ENCODE data around the gene C3orf70.

C3orf70 gene

DNA sequence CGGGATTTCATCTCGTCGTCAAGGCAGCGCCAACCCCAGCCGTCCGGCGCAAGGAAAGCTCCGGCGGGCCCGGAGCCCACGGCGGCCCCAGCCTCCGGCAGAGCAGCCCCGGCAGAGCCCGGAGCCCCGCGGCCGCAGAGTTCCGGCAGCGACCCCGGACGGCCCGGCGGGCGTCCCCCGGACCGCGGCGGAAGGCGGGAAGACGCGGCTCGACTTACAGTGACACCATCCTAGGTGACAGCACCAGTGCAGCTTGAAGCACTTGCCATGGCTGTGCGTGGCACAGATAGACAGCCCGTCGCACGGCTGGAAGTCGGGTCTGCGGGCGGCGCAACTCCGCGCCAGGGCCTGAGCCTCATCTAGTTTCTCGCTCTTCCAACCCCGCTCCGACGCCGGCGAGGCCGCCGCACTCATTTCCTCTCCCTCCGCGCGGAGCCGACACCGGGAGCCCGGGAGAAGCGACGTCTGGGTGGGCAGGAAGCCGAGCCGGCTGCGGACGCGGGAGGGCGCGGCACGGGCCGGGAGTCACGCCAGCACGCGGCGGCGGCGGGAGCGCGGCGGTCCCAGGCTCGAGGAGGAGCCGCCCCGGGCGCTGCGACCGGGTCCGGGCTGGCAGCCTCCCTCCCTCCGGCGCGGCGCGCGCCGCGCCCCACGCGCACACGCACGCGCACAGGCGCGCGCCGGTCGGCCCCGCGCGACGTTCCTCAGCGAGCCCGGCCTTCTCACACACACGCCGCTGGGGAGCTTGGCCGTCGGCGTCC, at the start of gene C3orf70:
Gene C3orf70, minus strand, starts transcription at position 651 of the 761 bp plus-strand sequence. Its CDS starts 237 bp downstream, at position 414.
- no peak for DNase-seq

DNA sequence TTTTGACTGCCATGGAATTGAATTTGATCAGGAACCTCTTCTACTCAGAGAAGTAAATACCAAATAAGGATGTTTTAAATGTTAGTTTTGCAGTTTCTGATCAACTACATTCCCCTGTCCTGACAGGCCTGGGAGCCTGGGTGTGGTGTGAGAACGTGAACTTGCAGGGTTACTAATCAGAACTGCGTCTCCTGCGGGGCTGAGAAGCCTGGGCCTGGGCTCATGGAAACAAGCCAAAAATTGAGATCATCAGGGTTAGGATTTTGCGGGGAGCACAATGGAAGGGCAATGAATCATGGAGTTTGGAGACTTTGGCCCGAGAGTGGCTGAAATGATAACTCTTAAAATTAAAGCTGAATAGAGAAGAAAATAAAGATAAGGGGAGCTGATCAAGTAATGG, 47.8 kb upstream of the C3orf70 start:
- no peak for DNase-seq

- no peak for DNase-seq
Measured at GRCh38 chr3:185199671-185200070, 46.8 kb upstream of the C3orf70 start.

GRCh38 chr3:185199206-185199605, 46.3 kb upstream of the C3orf70 start:
- no peak for DNase-seq

GRCh38 chr3:185197068-185197467, 44.2 kb upstream of the C3orf70 start:
- DNase-seq = no peak

DNA sequence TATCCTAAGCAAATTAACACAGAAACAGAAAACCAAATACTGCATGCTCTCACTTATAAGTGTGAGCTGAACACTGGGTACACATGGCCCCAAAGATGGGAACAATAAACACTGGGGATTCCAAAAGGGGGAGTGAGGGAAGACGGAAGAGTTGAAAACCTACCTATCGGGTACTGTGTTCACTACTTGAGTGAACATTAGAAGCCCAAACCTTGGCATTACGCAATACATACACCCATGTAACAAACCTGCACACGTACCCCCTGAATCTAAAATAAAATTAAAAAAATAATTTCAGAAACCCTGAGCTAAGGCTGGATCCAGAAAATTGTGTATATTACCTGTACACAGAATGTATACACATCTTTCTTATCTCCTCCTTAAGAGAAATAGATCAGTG, 42.8 kb upstream of the C3orf70 start:
- DNase-seq = no peak

GRCh38 chr3:185188816-185189215, 36.0 kb upstream of the C3orf70 start:
- DNase-seq = no peak

- no peak for DNase-seq
Measured at GRCh38 chr3:185187391-185187790, 34.5 kb upstream of the C3orf70 start.

GRCh38 chr3:185176750-185177359, 24.0 kb upstream of the C3orf70 start:
- peak; percentile 14 for DNase-seq

DNA sequence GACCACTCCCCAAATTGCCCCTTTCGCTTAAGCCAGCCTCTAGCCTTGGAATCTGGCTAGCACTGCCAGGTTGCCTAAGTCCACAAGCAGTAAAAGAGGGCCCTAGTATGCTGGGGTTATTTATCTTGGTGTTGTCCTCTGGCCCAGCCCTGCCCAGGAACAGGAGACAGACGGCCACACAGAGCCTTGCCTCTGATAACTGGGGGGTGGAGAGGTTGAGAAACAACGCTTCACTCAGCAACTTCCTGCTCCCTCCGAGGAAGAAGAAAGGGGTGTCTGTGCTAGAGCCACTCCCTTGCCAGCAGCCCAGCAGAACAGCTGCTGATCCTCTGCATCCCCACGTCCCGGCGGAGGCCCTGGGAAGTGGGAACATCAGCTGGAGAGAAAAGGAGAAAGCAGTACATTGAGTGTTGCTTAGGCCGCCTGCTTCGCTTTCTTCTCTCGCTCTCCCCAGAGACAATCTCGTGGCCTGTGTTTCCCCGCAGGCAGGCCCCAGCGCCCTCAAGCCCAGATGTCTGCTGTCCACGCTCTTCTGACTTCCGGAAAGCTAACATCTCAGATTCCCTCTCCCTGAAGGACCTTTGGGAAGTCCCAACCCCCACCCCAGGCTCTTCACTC, 22.6 kb upstream of the C3orf70 start:
- no peak for DNase-seq

DNA sequence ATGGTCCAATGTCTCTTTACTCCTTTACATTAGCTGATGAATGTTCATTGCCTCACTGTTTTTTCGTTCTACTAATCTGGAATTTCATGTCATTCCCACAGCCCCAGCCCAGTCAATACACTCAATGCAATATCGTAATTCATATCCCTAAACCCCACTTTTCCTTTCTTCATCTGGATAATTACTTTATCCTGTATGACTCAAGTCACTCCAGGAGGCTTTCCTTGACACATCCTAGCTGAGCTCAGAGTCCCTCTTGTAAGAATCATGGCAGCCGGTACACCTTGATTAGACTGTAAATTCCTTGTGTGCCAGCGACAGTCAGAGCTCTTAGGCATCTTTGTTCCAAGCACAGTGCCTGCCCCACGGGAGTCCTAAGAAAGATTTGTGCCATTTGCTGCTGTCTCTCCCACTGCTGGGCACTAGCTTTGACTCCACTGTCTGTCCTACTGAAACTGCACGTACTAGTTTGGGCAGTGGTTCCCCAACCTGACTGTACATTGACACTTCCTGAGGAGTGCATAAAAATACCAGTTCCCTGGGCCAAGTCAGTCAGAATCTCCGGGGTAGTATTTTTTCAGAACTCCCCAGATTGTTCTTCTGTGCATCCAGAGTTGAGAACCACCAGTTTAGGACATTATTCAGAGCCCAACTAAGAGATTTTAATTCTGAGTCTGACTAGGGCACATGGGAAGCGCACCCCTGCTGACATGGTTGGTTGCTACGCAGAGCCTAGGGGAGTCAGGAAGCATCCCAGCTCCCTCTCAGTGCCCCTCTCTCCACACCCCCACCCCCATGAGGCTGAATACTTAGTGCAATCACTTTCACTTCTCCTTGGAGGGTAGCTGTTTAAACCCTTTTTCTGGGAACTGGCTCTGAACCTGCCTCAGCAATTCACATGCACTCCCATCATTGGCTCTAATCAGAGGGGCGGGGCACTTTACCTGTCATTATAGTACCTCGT, 19.5 kb upstream of the C3orf70 start:
- no peak for DNase-seq

GRCh38 chr3:185164428-185165217, 11.8 kb upstream of the C3orf70 start:
- no peak for DNase-seq

DNA sequence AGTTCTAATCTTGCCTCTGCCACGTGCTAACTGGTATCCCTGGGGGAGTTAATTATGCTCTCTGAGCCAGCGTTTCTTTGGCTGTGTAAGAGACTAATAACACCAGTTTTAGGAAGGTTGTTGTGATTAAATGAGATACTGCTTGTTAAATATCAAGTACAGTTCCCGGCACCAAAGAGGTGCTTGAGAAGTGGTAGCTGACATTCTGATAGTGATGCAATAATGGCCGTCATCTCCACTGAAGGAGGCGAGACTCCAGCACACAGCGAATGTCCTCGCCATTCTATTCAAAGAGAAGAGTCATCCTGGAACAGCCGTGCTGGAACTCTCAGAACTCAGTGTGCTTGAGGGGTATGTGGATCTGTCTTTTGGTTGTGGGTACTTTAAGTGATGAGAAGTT, 9.8 kb upstream of the C3orf70 start:
- no peak for DNase-seq

GRCh38 chr3:185161761-185162160, 8.9 kb upstream of the C3orf70 start:
- no peak for DNase-seq

- no peak for DNase-seq
Measured at GRCh38 chr3:185157347-185157746, 4.5 kb upstream of the C3orf70 start.

DNA sequence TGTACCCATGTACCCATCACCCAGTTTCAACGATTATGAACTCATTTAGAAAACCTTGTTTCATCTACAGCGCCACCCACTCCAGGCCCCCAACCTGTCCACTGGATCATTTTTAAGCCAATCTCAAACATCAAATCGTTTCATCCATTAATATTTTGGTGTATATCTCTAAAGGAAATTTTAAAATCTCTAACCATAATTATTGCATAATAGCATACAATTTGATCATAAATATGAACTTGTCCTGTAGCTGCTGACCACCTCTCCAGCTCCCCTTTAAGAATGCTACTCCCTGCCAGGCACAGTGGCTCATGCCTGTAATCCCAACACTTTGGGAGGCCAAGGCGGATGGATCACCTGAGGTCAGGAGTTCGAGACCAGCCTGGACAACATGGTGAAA, 2.8 kb upstream of the C3orf70 start:
- no peak for DNase-seq

DNA sequence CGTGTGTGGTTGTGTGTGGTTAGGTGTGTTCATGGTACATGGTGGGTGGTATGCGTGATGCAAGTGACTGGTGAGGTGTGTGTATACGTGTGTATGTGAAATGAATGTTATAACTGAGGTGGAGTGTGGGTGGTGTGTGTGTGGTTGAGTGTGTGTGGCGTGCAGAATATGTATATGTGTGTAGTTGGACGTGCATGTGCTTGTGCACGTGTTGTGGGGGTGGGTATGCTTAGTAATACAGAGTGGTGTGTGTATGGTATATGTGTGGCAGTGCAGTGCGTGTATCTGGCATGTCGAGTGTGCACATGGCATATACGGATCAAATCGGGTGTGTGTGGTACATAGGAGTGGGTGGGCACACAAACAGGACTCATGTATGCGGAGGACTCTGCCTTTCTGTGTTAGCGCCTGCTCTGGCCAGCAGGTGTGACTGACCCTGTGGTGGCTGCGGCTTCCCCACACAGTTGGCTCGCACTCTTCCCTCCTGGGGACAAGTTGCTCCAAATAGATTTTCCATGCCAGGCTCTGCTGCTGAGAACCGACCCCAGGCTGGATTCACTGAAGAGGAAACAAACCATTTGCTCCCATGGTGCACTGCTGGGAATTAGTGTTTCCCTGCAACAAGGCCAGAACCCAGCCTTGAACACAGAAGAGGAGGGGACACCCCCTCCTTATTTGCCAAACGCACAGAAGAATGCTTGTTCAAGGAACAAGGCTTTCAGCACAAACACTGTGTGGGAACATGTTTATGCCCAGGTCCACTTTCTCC, 1.2 kb upstream of the C3orf70 start:
- DNase-seq = no peak

- DNase-seq = no peak
Measured at GRCh38 chr3:185153171-185153771, 411 bp upstream of the C3orf70 start.

GRCh38 chr3:185151964-185152409, 873 bp downstream of the C3orf70 start:
- no peak for DNase-seq

GRCh38 chr3:185151101-185151963, 1.5 kb downstream of the C3orf70 start:
- DNase-seq = no peak
